HG02943 (cell line): ENCODE results near the gene TPGS1.

Source experiments
- ATAC-seq: cut with Tn5 transposase; IDR thresholded peaks from one replicate; pipeline ENCODE4 v1.9.1; 2021; ENCODE audit warnings: mild to moderate bottlenecking, low read depth, moderate library complexity; ENCODE audit not compliant: unreplicated experiment

The TPGS1 gene

DNA sequence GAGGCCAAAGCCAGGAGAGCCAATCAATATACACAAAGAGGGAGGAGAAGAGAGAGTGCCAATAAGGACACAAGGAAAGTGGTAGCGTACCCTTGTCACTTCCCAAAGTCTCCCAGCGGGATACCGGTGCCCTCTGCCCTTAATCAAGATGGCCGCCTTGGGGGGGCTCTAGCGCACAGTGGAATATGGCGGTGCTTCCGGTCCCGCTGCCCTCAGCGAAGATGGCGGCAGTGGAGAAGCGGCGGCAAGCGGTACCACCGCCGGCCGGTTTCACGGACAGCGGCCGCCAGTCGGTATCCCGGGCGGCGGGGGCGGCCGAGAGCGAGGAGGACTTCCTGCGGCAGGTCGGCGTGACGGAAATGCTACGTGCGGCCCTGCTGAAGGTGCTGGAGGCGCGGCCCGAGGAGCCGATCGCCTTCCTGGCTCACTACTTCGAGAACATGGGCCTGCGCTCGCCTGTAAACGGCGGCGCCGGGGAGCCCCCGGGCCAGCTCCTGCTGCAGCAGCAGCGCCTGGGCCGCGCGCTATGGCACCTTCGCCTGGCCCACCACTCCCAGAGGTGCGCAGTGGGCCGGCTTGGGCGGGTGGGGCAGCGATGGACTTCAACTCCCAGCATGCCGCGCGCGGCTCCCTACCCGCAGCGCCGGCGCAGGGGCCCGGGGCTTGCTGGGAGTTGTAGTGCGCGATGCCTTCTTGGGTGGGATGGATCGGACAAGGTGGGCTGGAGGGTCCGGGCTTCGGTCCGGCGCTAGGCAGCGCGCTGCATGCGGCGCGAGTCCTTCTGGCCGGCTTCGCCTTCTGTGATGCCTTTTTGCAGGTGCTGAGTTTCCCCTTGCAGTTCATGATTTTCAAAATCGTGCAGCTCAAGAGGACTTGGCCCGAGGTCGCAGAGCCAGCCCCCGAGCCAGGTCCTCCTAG is at the start of gene TPGS1:
TPGS1 (plus strand) TSS at position 212 of the 918 bp plus-strand sequence; CDS start at position 222, 10 bp downstream.
- peak; percentile 56 for ATAC-seq

DNA sequence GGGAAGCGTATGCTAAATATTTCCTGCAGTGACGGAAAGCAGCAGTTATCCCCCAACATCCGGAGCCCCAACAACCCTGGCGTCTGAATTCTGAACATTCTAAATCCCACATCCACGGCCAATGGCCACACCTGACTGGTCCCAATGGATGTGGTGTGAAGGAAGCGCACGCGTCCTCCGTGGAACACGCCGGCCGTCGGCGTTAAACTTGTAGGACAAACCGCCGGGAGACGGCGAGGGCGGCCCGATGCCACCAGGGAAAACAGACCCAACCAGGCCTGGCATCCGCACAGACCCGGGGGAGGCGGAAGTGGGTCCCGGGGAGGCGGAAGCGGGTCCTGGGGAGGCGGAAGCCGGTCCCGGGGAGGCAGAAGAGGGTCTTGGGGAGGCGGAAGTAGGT is 49.7 kb upstream of the TPGS1 start:
- no peak for ATAC-seq

- no peak for ATAC-seq
Measured at GRCh38 chr19:458091-459042, 48.9 kb upstream of the TPGS1 start.

DNA sequence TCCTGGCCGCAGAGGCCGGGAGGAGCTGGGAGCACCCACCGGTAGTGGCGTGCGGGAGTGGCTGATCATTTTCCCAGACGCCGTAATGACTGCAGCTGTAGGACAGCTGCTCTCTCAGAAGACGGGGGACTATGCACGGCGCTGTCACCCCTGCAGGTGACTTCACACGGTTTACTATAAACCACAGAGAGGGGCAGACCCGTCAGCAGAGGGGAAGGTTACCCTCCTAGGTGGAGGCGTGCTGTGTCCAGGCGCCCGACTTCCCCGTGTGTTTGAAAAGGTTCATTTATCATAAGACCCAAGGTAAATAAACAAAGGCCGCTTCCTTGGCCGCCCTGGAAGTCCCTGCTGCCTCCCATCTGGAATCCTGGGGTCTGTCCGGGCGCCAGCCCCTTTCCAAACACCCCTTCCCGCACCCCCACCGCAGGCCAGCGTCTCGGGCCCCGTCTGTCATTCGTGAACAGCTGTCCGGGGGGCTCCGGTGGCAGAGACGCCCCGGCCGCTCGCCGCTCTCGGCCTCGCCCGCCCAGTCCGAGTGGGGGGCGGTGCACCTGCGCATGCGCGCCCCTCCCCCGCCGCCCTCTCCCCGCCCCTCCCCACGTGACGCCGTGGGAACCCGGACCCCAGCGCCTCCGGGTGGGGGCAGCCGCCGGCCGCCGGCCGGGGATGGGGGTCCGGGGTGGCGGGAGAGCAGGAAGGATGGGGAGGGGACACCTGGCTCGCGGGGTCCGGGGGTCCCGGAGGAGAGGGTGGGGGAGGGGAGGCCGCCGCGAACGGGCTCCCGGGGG is 47.4 kb upstream of the TPGS1 start:
- no peak for ATAC-seq

DNA sequence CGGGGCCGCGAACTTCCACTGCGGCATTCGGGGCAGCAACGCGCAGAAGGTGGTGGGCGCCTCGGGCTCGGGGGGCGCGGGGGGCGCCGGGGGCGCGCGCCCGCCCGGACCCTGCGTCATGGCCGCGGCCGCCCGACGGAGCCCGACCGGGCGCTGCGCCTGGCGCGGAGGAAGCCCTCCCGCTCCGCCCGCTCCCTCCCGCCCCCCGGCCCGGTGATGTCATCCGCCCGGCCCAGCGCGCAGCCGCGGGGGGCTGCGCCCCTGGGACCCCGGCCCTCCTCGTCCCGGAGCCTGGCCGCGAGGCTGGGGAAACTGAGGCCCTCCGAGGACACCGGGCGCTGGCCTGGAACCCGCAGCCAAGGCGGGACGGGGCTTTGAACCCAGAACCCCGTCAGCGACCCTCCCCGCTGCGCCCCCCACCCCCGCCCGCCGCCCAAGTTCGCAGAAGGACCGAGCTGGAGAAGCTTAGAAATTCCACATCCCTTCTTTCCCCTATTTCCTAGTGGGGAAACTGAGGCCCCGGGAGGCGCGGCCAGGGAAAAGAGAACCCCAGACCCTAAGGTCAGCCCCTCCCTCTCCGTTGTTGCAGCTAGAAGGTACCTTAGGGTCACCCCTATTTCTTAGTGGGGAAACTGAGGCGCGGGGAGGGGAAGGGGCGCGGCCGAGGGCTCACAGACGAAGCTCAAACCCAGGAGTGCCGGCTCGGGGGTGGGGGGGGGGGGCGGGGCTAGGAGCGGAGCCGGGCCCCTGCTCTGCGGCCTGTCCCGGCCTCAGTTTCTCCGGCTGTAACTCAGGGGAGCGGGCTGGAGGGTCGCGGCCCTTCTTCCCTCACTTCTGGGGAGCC is 46.2 kb upstream of the TPGS1 start, which contains the start of gene SHC2:
SHC2 (minus strand) TSS at position 157 of the 844 bp plus-strand sequence; CDS start at position 120, 37 bp downstream.
- ATAC-seq, result no peak

DNA sequence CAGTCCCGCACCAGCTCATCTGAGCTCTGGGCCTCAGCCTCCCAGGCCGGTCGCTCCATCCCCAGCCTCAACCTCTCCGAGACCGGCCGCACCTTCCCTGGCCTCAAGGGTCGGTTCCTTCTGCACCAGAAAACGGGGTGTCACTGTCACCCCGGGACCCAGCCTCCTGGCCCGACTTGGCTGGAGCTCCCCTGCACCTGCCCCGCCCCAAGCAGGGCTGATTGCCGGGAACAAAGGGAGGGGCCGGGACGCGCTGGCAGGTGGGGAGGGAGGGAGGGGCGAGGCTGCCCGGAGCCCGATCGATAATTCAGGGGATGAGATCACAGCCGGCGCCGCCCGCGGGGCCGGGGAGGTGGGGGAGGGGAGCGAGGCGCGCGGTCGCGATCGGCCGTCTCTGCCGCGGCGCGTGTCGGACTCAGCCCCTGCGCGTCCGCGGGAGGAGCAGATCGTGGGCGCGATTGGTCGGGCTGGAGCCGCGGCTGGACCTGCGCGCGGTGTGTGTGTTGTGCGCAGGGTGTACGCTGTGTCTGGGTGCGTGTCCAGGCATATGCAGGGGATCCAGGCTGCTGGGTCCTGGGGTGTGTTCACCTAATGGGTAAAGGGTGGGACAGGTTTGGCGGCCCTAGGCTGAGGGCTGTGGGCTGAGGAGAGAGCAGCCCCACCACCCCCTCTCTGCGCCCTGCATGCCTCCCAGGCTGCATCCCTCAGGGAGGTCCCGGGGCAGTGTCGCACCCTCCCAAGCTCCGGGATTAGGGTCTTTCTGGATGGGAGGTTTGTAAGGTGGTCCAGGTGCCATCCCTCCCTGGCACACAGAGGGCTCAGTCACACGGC is 45.4 kb upstream of the TPGS1 start:
- ATAC-seq, result no peak

- no peak for ATAC-seq
Measured at GRCh38 chr19:463483-464207, 43.7 kb upstream of the TPGS1 start.

DNA sequence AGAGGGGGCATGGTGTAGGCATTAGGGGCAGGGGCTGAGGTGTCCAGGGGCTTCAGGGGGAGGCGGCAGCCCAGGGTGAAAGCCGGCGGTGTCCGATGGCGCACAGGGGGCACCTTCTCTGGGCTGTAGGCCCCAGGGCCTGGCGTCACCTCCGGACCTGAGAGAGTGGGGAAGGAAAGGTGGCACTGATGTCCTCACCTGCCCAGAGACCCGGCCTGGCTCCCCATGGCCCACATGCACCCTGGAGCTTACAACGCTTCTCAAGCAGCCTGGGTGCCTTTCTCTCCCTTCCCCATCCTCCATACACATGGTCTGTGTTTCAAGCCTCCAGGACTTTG is 43.1 kb upstream of the TPGS1 start:
- ATAC-seq, result no peak

GRCh38 chr19:465056-465816 is 42.1 kb upstream of the TPGS1 start:
- no peak for ATAC-seq

- no peak for ATAC-seq
Measured at GRCh38 chr19:467554-467953, 39.7 kb upstream of the TPGS1 start.

- no peak for ATAC-seq
Measured at GRCh38 chr19:468587-469256, 38.6 kb upstream of the TPGS1 start.

GRCh38 chr19:469833-470232 is 37.5 kb upstream of the TPGS1 start:
- ATAC-seq, result no peak

DNA sequence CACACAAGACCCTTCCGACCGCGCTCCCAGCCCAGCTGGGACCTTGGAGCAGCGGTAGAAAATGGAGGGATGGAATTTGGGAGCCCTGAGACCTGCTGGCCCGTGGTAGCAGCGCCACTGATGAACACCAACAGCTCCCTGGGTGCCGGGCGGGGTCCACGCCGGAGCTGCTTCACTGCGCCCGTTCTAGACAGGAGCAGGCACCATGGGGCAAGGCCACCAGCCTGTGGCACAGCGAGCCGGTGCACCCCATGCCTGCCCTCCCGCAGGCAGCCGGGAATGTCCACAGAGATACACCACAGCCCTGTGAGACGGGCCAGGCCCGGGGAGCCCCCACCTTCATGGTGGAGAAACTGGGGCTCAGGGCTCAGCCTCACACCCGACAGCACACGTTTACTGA is 36.6 kb upstream of the TPGS1 start:
- ATAC-seq, result no peak

- ATAC-seq, result no peak
Measured at GRCh38 chr19:472005-472858, 35.1 kb upstream of the TPGS1 start.

DNA sequence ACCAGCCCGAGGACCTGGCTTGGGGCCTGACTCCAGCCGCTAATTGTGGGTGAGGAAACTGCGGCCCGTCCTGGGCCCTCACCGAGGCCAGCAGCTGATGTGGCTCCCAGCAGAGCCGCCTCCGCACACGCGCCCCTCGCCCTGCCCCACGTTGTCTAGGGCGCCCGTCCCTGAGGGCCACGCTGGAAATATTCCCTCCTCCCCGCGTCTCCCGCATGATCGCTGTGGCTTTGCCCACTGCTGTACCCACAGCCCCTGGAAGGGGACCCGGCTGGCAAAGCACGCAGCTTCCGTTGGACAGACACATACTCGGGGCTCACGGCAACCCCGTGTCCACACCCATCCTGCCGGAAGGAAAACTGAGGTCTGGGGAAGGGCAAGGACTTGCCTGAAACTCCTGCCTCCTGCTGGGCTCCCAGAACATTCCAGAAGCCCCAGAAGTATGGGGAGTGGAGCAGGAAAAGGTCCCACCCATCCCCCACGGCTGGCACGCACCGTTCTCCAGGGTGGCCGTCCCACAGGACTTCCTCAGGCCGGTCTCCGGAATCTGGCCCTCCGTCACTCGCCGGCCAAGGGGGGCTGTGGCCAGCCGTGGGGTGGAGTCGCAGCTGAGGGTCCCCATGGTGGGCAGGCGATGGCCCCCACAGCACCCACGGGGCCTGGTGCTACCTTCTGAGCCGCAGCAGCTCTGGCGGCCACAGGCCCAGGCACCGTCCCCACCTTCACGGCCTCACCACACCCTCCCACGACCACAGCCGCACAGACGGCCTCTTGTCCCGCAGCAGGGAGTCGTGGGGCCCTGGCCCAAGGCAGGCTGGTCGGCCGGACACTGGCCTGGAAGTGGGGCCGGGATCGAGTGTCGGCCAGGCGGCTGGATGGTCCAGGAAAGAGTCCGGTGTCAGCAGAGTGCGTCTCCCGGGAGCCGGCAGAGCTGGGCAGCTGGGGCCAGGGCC is 32.9 kb upstream of the TPGS1 start:
- no peak for ATAC-seq
